ENCODE data around the gene CEACAM4.

DNA sequence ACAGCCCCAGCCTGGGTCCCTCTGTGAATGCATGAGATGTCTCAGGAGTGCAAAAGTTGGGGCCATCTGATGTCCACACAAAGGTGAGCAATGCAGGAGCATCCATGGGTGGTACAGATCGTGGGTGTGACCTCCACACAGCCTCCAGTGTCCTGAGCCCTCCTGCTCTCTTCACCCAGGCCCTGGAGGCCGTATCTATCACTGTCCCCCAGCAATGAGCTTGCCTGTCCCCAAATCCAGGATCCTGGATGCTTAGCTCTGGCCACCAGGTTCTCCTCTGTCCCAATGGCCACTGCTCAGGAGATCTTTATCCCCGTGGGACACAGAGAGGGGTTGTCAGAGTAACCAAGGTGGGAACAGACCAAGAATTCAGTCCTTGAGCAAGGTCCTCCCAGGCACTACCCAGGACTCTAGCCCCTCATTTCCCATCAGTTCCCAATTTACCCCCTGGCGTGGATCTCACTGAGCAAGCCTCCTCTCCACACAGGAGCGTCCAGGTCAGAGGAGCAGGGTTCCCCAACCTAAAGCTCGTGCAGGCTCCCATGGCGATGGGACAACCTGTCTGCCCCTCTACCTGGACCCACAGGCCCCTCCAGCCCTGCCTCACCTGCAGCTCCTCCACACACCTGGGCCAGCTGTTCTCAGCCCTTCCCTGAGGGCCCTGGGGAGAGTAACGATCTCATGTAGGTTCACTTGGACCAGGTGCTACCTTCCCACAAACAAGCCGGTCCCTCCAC is 39.6 kb downstream of the CEACAM4 start:
- TF ChIP-seq, protein P1, sequence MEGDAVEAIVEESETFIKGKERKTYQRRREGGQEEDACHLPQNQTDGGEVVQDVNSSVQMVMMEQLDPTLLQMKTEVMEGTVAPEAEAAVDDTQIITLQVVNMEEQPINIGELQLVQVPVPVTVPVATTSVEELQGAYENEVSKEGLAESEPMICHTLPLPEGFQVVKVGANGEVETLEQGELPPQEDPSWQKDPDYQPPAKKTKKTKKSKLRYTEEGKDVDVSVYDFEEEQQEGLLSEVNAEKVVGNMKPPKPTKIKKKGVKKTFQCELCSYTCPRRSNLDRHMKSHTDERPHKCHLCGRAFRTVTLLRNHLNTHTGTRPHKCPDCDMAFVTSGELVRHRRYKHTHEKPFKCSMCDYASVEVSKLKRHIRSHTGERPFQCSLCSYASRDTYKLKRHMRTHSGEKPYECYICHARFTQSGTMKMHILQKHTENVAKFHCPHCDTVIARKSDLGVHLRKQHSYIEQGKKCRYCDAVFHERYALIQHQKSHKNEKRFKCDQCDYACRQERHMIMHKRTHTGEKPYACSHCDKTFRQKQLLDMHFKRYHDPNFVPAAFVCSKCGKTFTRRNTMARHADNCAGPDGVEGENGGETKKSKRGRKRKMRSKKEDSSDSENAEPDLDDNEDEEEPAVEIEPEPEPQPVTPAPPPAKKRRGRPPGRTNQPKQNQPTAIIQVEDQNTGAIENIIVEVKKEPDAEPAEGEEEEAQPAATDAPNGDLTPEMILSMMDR (IDR thresholded peaks at IDR 0.05) = no peak
- no peak for TF ChIP-seq POLR2AphosphoS5 (IDR thresholded peaks at IDR 0.05)
- TF ChIP-seq POLR2A (IDR thresholded peaks at IDR 0.05) = no peak

Measured in breast epithelium (tissue), 3 donors.